HG02943 (cell line): ENCODE measurements around the gene PEAK3.

Experiments
- ATAC-seq: cut with Tn5 transposase; IDR thresholded peaks from one replicate; pipeline ENCODE4 v1.9.1; 2021; ENCODE audit warnings: mild to moderate bottlenecking, low read depth, moderate library complexity; ENCODE audit not compliant: unreplicated experiment

The PEAK3 gene

GRCh38 chr19:2242092-2242537 is 39.9 kb downstream of the PEAK3 start:
- no peak for ATAC-seq

DNA sequence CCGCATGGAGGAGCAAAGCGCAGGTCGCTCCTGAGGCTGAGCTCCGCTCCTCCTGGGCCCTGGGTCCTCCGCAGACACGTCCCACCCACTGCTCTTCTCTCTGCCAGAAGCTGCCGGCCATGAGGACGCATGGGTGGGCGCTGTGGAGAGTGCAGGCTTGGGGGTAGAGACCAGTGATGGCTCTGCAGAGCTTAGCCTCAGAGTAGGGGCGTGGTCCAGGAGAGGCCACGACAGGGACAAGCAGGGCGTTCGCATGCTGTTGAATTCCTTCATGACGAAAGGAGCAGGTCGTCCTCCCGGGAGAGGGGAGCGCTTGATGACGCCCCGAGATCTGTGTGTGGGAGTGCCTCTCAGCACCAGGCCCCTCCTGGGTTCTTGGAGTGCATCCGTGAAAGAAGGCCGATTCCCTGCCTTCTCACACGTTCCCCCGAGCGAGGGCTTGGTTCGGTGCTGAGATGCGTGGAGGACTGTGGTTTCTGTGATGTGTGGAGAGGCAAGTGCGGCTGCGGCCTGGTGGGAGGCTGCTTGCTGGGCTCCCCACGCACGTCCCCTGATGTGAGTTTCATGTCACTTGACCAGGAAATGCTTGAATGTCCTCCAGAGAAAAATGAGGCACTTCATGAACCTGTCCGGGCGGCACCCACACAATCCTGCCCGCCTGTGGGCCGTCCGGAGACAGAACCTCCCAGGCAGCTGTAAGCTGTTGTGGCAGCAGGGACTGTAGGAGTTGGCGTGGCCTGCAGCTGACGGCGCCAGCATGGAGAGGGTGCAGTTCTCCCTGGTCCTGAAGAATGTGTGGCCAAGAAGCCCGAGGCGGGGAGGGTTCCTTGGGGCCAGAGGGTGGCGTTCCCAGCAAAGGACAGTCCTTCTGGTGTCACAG is 40.9 kb downstream of the PEAK3 start:
- ATAC-seq, result no peak

- no peak for ATAC-seq
These were observed 41.9 kb downstream of the PEAK3 start for GRCh38 chr19:2239771-2240770.

- no peak for ATAC-seq
These were observed 42.8 kb downstream of the PEAK3 start for GRCh38 chr19:2239173-2239572.

- ATAC-seq, result no peak
These were observed 44.2 kb downstream of the PEAK3 start for GRCh38 chr19:2237869-2238153.

DNA sequence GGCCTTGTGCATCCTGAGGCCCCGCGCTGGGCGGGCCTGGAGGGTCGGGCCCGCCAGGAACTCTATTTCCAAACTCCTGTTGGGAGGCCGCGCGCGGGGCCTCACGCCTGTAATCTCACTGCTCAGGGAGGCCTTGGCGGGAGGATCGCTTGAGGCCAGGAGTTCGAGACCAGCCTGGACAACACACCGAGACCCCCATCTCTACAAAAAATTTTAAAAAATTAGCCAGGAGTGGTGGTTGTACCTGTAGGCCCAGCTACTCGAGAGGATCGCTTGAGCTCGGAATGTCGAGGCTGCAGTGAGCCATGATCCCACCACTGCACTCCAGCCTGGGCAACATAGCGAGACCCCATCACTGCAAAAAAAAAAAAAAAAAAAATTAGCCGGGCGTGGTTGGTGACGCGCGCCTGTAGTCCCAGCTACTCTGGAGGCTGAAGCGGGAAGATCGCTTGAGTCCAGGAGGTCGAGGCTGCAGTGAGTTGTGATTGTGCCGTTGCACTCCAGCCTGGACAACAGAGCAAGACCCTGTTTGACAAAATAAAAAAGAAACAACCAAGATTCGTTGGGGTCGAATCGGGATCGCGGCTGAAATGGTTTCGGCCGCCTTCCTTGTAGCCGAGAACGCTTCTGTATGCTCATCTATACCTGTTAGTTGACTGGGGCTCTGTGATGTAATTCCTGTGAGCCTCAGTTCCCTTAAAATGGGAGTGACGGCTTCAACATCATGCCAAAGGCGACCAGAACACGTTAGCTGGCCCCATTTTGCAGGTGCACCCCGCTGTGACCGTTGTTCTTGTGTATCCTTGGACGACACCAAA is 44.7 kb downstream of the PEAK3 start:
- no peak for ATAC-seq

DNA sequence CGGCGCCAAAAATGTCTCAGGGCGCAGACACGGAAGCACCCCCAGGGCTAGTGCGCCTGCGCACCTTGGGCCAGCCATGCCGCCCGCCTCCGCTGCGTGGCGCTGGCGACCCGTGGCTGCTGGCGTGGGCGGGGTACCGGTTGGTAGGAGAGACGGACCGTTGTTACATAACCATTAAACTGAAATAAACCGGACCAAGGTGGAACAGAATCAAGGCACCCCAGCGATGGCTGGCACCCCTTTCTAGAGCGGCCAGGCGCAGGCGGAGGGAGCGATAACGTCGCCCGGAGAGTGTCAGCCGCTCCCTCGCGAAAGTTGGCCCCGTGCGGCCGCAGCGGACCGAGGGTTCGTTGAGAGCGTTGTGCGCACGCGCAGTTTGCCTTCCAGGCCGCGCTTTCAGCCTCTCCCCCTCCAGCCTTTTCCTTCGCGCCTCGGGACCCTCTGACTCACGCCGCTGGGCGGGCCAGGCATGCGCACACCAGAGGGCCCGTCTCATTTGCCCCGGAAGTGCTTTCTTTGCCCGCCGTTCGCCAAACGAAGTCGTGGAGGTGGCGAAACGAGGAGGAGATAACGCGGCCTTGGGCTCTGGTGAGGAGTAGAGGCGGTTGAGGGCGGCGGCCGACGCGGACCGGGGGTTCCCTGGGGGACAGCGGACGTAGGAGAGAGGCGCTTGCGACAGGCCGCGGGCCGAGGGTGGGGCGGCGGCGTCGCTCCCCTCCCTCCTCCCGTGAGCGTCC is 45.5 kb downstream of the PEAK3 start, which contains the start of the genes PLEKHJ1 and SF3A2:
Gene PLEKHJ1, minus strand, starts transcription at position 16 of the 737 bp plus-strand sequence. CDS start 81 bp downstream, outside the sequence.
Gene SF3A2, plus strand, starts transcription at position 511 of the 737 bp plus-strand sequence. CDS start 6,595 bp downstream, outside the sequence.
- peak; percentile 68 for ATAC-seq

GRCh38 chr19:2236064-2236313 is 46.0 kb downstream of the PEAK3 start:
- no peak for ATAC-seq

DNA sequence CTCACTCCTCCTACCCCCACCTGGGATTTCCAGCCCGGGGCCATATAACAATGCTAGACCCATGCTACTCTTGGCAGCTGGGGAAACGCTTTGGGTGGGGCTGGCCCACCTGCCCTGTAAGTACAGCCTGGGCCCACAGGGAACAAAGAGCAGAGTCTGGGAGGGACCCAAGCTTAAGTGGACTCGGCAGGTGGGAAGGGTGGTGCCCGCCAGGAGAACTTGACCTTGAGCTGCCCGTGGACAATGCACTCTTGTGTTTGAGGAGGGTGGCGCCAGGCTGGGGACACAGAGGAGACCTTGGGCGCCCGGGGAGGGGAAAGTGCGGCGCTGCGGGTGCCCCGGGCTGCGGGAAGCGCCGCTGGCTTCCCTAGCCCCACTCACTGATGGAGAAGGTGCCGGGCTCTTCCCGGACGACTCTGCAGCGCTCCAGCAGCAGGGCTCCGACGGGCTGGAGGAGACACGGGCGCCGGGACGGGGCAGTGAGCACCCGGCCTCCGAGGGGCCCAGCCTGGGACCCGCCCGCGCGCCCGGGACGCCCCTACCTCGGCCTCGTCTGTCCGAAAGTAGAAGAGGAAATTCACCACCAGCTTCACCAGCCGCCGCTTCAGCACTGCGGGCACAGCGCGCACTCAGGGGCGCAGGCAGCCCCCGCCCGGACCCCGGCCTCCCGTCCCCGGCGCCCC is 46.5 kb downstream of the PEAK3 start:
- ATAC-seq, result no peak

DNA sequence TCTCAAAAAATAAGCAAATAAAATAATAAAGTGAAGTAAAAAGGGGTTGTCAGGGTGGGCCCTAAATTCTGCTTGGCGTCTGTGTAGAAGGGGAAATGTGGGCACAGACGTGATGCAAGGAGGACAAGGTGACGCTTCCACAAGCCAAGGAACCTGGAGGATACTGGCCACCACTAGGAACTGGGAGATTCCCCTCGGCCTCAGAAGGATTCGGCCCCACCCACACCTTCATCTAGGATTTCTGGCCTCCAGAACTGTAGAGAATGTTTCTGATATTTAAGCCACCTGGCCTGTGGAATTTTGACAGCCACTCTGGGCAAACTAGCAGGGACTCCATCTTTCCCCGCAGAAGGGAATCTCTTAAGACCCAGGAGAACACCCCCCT is 47.0 kb downstream of the PEAK3 start:
- no peak for ATAC-seq

- ATAC-seq, result no peak
These were observed 48.2 kb downstream of the PEAK3 start for GRCh38 chr19:2233601-2234280.

DNA sequence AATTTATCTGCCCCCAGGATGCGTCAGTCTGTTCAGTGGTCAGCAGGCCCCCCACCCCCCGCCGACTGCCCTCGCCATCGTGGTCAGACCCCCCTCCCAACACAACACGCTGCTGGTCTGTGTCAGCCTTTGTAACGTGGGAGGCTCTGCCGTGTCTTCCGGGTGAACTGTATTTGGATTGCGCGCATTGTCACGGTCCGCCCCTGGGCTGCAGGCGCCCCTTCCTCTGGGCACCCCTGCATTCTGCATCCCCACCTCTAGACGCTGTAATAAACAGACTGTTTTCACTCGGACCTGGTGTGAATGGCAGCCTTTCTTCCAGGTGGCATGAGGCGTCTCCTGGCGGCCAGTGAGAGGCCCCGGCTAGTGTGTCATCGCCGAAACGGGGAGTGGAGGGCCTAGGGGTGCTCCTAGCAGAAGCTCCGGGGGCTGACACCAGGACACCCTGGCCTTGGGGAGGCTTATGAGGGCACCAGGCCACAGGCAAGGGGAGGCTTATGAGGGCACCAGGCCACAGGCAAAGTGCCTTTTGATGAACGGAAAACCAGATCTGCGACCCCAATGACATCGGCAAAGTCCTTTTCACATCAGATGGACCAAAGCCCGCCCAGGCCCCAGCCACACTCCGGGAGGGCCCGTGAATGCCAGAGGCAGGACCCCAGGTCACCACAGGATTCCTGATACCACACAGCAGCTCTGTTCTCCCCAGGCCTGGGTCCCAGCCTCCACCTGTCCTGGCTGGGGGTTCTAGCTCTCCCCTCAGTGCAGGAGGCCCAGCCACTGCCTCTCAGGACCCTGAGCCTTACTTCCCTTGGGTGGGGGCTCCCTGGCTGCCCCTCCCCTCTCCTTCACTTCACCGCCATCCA is 49.5 kb downstream of the PEAK3 start:
- no peak for ATAC-seq

DNA sequence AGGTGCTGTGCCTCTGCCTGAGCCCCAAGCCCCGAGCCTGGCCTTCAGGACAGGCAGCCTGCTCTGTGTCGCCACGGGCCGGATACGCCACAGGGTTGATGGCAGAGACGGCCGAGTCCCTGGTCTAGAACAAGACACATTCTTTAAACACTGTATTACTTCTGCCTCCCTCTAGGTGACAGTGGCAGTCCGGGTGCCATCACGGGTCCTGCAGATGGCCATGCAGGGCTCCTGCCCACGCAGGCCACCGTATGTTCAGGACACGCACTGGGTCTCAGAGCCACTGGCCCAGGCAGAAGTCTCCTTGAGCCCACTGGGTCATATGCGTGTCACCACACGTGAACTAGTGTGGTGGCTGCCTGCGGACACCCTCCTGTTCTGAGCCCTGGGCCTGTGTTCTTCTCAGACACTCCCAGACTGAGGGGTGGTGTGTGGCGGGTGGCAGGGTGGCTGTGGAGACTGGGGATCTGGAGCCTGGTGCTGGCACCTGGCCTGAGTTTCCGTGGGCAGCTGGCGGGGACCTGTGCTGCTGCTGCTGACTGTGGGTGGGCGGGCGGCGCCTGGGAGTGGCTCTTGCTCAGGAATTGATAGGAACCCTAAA is 50.3 kb downstream of the PEAK3 start:
- no peak for ATAC-seq

DNA sequence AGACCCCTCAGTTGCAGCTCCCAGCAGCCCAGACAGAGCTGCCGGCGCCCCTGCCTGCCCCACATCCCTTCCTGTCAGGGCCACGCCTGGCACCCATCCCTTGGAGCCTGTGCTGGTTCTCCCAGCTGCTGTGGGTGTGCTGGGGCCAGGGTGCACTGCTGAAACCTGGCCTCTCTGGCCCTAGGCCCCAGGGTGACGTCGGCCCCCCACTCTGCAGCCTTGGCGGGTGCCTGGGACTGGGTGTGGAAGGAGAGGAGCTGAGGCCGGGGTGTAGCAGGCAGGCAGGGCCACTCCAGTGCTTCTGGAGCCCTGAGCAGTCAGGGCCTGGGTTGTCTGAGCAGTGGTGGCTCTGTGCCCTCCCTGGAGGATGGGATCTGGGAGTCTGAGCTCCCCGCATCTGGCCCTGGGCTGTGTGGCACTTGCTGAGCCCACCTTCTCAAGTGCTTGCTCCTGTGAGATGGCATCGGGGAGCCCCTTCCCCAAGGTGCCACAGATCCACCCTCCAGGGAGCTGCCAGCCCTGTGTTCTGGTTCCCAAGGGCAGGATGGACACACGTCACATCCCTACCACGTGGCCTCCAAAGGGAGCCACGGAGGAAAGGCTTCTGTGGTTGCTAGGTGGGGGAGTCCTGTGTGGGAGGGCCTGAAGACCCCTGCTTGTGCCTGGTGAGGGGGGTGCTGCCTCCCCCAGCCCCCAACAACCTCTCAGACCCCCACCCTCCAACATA is 51.0 kb downstream of the PEAK3 start:
- no peak for ATAC-seq

GRCh38 chr19:2230033-2230531 is 51.9 kb downstream of the PEAK3 start:
- no peak for ATAC-seq
